Stomach (tissue), 4 donors: ENCODE measurements around the gene SNX27.

Experiments used
- CTCF ChIP-seq, 7 experiments: fragments of 450-650 bp in 4 of 7; fragments of 200-600 bp in 3 of 7; sonication (generic) in 3 of 7; IDR thresholded peaks; one replicate each; pipeline ENCODE4 v1.5.1; 2016 to 2019; ENCODE audit warnings: antibody characterized with exemption in 7 of 7, control low read depth in 2 of 7, mild to moderate bottlenecking in 1 of 7
- EP300 ChIP-seq: sonication (generic); formaldehyde crosslinking; IDR thresholded peaks from one replicate; pipeline ENCODE4 v1.6.1; 2017; ENCODE audit warnings: antibody characterized with exemption
- POLR2A ChIP-seq, 4 donors: fragments of 450-650 bp; IDR thresholded peaks; one replicate each; pipeline ENCODE4 v1.6.1; 2016; ENCODE audit warnings: antibody characterized with exemption in 4 of 4, control low read depth in 2 of 4, mild to moderate bottlenecking in 1 of 4, moderate library complexity in 1 of 4

DNA sequence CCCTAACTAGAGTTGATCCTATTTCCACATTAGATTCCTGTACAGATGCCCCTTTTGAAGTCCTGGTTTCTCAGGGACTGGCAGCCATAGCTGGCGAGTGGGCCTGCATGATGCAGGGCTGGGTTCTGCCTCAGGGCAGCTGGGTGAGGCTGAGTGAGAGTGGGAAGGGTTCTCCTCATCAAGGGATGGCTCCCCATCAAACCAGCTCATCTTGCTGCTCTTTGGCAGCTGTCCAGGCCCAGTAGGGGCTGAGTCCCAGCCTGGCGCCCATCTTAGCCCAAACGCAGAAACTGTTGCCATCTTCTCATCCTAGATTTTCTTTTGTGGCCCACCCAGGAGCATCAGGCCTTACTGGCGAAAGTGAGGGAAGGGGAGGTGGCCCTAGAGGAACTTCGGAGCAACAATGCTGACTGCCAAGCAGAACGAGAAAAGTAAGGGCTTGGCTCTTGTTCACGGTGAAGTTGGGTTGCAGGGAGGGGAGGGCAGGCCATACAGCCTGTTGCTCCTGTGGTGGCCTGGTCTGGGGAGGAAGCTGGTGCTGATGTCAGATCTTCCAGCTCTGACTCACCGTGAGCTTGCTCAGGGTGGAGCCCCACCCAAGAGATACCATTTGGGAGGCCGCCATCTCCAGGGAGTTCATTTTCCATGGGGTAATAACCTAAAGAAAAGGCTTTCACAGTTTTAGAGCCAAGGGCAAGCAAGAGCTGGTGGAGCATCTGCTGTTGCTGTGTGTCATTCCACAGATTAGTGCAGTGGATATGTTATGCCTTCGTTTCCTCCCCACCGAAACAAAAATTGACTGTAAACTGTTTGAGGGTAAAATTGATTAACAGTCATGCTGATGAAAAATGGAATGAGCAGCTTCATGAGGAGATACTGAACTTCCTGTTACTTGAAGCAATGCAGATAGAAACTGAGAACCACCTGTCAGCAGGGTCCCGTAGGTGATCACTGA is 37.0 kb upstream of the SNX27 start:
- no peak for TF ChIP-seq CTCF (IDR thresholded peaks at IDR 0.05)
- TF ChIP-seq POLR2A (IDR thresholded peaks at IDR 0.05) = no peak
- no peak for TF ChIP-seq EP300
